ENCODE results near the gene ZNF202.

DNA sequence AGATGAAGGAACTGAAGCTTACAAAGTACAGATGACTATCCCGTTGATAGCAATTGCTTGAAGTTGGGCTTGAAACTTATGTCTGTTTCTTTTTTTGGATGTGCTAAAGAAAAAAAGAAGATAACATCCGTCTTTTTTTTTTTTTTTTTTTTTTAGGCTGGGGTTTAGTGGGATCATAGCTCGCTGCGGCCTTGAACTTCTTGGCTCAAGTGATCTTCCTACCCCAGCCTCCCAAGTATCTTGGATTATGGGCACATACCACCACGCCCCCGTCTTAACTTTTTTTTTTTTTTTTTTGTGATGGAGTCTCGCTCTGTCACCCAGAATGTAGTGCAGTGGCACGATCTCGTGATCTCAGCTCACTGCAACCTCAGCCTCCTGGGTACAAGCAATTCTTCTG lies 46.2 kb downstream of the ZNF202 start:
- TF ChIP-seq, protein P1, sequence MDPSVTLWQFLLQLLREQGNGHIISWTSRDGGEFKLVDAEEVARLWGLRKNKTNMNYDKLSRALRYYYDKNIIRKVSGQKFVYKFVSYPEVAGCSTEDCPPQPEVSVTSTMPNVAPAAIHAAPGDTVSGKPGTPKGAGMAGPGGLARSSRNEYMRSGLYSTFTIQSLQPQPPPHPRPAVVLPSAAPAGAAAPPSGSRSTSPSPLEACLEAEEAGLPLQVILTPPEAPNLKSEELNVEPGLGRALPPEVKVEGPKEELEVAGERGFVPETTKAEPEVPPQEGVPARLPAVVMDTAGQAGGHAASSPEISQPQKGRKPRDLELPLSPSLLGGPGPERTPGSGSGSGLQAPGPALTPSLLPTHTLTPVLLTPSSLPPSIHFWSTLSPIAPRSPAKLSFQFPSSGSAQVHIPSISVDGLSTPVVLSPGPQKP (IDR thresholded peaks at IDR 0.05; ENCODE audit: low read depth, low read length): no peak
- TF ChIP-seq POLR2A (IDR thresholded peaks at IDR 0.05; ENCODE audit: low read length) (no peak), MAZ (IDR thresholded peaks at IDR 0.05; ENCODE audit: borderline replicate concordance, low read depth, low read length) (no peak), RFX5 (IDR thresholded peaks at IDR 0.05) (no peak), PHF8 (IDR thresholded peaks at IDR 0.05; ENCODE audit: borderline replicate concordance, low read depth) (no peak), NPAS2 (CRISPR knock-in tag; IDR thresholded peaks at IDR 0.05; ENCODE audit: borderline replicate concordance) (no peak), MAFK (IDR thresholded peaks at IDR 0.05; ENCODE audit: partially characterized antibody) (no peak), CEBPB (IDR thresholded peaks at IDR 0.05) (no peak), HDAC2 (IDR thresholded peaks at IDR 0.05) (no peak), RAD21 (conservative IDR thresholded peaks at IDR 0.05 in 1 of 2, IDR thresholded peaks at IDR 0.05 in 1 of 2) (no peak)
- TF ChIP-seq, protein P2, sequence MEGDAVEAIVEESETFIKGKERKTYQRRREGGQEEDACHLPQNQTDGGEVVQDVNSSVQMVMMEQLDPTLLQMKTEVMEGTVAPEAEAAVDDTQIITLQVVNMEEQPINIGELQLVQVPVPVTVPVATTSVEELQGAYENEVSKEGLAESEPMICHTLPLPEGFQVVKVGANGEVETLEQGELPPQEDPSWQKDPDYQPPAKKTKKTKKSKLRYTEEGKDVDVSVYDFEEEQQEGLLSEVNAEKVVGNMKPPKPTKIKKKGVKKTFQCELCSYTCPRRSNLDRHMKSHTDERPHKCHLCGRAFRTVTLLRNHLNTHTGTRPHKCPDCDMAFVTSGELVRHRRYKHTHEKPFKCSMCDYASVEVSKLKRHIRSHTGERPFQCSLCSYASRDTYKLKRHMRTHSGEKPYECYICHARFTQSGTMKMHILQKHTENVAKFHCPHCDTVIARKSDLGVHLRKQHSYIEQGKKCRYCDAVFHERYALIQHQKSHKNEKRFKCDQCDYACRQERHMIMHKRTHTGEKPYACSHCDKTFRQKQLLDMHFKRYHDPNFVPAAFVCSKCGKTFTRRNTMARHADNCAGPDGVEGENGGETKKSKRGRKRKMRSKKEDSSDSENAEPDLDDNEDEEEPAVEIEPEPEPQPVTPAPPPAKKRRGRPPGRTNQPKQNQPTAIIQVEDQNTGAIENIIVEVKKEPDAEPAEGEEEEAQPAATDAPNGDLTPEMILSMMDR (IDR thresholded peaks at IDR 0.05): no peak
- TF ChIP-seq, protein P3, sequence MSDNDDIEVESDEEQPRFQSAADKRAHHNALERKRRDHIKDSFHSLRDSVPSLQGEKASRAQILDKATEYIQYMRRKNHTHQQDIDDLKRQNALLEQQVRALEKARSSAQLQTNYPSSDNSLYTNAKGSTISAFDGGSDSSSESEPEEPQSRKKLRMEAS (IDR thresholded peaks at IDR 0.05): no peak

Measured in A549 (cell line).